HG02678 (cell line): ENCODE measurements around the gene LRRTM4.

Experiments
- ATAC-seq: cut with Tn5 transposase; IDR thresholded peaks from one replicate; pipeline ENCODE4 v1.9.1; 2021; ENCODE audit warnings: mild to moderate bottlenecking, moderate library complexity; ENCODE audit not compliant: unreplicated experiment

LRRTM4 gene

DNA sequence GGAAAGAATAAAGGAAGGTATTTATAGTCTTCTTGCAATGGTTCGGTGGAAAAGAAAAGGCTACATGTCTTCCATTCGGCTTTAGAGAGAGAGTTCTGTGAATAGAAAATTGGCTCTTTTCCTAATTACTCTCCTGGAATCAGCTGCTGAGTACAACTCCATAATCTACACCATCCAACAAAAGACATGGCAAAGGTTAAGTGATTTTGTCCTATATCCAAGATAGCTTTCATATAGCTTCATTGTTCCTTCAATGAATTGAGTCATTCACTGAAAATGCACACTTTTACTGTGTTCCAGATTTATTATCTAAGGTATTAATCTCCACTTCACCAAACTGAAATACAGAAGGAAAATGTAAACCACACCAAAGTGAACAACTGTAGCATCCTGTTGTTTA lies 514.5 kb downstream of the LRRTM4 start:
- ATAC-seq, result no peak

DNA sequence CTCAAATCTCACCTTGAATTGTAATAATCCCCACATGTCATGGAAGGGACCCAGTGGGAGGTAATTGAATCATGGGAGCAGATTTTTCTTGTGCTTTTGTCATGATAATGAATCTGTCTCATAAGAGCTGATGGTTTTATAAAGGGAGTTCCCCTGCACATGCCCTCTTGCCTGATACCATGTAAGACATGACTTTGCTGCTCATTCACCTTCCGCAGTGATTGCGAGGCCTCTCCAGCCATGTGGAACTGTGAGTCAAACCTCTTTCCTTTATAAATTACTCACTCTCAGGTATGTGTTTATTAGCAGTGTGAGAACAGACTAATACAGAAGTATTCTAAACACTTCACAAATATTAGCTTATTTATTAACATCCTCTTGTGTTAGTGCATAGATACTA lies 516.7 kb downstream of the LRRTM4 start:
- no peak for ATAC-seq

DNA sequence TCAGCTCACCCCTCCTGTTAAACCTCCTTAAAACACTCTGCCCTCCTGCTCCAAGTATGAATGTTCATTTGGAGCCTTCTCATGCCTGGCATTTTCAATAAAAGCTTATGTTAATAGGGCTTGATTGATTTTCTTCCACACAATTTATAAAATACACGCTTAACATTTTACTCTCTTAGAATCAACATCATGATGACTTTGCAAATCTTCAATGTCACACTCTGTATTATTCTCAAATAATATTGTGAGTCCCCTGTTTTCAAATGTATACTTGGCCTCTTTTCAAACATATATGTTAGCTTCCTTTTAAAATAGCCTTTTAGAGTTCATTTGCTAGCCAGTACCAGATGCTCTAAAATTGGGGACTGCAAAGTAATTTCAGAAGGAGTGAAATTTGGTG lies 520.3 kb downstream of the LRRTM4 start:
- no peak for ATAC-seq

DNA sequence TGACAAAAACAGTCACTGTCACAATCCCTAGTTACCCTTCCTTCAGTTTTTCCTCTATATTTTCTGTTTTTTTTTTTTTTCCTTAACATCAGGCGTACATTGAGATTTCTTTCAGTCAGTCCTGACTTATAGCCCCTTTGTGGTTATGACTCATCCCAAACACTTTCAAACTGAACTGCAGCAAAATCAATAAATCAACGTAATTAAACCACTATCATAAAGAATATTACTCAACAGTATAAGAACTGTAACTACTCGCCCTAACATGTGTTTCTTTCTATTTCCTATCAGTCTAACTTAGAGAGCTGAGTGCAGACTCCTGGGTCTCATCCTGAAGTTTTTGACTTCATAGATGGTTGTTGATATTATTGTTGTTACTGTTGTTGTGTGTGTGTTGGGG lies 523.5 kb downstream of the LRRTM4 start:
- ATAC-seq, result no peak

DNA sequence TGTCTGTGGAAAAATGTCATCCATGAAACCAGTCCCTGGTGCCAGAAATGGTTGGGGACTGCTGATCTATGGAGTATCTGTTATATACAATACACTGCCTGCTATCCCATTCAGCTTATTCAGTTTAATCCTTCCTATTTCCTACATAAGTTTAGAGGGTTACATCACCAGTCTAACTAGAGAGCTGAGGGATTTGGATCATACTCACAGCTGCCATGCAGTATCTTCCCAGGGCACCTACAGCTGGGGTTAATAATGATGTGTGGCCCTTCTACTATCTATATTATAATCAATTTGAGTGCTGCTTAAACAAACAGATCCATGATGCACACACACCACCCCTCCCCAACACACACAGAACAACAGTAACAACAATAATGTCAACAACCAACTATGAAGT lies 524.0 kb downstream of the LRRTM4 start:
- ATAC-seq, result no peak

DNA sequence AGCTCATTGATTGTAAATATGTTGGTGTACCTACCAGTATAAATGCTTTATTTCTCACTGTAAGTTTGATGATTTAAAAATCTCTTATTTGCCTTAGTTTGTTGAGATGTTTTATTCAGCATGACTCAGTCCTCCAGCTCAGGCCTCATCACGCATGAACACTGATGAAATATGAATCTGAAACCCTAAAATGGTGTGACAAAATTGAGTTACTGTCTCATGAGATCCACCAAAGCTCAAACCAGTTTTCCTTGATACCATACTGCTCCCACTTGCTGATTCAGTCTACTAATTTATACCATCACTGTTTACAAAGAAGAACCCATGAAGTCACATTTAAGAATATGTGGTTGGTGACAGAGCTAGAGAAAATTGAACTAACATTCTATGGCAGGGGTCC lies 524.9 kb downstream of the LRRTM4 start:
- ATAC-seq, result no peak

DNA sequence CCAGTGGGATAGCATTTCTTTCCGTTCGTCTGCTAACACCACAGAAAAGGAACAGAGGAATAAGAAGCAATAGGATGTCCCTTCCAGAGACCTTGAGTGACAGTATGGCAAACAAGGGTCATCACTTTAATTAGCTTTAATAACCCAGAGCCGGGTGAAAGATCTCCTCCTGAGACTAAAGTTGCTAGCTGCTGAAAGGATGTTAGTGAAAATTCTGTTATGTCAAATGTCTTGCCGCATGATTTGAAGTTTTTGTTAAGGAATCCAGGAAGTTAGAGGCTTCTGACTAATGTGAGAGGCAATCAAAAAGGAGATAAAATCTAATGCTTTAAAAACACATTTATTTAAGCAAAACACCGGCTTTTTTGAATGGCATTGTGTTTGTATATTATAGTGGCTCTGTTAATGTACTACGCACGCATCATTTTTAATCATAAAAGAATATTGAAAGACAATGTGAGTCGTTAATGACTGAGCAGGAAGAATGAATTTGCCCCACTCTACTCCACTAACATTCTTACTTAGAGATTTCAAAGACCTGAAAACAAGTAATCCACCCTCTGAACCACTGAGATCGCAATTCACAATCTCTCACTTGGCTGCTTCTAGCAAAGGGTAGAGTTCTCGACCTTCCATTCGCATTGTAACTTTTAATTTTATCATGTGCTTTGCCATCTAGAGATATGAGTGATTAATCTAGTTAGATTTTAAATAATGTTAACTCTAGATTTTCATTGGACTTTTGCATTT lies 536.6 kb downstream of the LRRTM4 start:
- no peak for ATAC-seq

DNA sequence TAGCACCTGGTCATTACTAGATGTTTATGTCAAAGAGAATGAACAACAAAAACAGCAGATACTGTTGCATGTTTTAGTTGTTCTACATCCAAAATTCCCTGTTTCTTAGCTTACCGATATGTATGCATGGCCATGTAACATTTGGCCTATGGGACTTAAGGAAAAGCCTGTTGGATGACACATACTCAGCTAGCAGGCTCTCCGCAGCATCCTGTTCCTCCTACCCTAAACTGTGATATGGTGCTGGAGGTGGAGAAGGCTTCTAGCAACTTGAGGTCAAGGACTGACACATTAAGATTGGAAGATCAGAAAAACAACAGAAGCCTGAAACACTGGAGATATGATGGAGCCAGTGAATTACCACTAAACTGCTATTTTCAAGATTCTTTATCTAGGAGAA lies 537.8 kb downstream of the LRRTM4 start:
- ATAC-seq, result no peak

DNA sequence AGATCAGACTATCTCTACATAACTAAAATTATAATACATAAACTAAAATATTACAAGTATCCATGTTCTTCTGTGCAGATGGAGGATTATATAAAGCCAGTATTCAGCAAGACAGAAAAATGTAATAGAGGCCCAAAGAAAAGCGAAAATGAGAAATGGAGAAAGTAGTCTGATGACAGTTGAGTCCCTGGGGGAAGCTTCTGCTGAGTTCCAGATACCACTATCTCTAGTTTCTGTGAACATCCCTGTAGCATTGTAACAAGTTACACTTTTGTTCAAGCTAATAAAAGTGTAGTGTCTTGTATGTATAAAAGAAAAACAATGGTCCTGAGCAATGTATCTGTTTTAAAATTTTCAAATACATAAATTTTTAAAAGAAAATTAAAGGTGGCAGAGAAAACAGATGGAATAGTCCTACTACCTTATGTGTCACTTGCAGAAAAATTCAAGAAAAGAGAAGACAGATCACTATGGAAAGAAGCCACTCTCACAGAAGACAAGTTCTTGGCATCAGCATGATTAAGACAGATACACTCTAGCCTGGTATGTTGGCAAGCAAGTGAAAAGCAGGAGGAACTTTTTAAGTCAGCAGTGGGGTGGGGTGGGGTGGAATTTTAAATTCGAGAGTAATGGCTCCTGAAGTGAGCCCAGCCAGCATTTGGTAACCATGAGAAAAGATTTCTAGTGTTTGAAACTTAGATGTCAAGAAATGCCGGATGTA lies 541.9 kb downstream of the LRRTM4 start:
- ATAC-seq, result no peak

DNA sequence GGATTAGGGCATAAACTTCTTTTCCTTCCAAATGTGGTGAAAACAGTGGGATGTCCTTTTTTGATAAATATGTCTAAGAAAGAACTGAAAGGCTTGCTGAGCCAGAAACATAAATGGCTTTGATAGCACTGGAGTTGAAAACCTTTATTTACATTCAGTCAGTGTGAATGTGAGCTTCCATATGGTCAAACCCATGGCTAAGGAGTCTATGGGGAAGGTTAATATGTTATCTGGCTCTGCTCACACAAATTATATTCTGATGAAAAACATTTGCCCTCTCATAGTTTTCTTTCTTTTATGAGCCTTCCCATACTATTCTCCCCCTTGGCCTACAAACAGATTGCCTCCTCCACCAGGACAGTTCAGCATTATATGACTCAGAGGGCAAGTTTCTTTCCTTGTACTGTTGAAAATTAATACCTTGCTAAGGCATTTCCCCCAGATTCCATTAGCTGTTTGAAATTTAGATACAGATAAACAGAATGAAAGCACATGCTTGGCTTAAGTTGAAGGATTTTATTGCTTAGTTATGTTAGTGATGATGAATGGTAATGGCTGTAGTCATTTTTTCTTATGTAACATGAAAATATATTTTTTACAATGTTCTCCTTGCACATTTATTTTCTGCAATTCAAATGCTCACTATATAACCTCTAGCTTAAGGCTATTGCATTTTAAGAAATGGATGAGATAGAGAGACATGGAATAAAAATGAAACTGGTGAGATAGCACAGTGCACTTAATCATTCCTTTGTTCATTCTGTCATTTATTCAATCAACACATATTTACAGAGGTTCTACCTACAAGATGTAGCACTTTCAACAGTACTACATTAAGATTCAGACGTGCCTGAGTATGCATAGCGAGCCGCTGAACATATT lies 544.1 kb downstream of the LRRTM4 start:
- no peak for ATAC-seq

DNA sequence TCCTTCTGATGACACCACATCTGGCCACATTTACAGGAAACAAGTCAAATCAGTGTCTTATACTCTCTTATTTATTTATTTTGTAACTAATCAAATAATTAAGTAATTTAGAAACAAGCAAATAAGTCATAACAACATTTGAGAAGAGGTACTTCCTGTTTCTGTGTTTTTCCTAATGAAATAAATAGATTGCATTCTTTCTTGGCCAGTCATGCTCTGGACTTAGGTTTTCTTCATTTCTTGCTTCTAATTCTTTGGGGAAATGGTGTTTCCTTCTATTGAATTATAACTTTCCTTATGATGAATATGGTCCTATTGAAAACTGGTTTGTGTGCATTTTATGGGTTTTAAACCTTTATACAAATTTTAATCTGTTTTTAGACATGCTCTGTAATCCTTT lies 546.4 kb downstream of the LRRTM4 start:
- ATAC-seq, result no peak

DNA sequence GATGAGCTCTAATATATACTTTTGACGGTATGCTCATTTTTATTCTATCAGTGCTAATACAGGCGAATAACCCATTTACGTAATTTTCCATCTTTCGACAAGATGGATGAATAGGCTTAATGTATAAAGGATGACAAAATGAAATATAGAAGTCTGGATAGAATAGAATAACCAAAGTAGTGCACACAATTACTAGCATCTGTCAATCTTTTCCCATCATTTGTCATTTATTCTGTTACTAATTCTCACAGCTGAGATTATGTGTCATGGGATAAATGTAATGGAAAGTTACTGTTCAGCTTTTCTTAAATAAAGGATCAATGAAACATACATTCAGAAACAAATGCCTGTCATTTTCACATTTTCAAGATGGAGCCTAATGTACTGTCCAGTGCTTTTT lies 548.6 kb downstream of the LRRTM4 start:
- ATAC-seq, result no peak

DNA sequence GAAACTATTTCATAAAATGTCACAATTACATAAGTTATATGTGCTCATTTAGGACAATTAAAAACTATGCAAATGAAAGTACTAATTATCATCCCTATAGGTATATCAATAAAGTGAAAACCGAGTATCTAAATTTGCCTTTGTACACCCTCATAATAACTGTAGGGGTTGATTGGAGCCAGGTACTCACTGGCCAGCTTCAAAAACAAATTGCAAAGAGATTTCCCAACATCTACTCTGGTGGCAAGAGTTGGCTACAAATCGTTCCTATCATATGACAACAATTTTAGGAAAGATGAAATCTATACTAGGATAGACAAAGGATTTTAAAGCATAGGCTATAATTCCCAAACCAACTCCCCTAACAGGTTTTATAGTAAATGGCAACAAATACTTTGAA lies 556.4 kb downstream of the LRRTM4 start:
- no peak for ATAC-seq

DNA sequence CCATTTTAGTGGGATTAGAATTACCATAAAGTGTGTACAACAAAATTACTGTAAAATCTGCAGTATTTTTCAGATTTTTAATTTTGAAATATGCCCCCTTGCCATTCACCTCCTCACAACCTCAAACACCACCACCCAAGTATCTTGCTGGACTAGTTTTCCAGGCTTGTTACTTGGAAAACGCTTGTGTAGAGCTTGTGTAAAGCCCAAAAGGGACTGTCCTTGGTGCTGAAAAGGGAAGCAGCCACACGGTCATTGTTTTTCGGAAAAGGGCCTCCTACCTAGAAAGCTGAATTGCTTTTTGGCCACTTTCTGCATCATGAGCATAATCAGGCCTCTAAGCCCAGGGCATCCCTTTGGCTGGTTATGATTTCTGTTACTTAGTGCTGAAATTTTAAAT lies 563.4 kb downstream of the LRRTM4 start:
- ATAC-seq, result no peak

DNA sequence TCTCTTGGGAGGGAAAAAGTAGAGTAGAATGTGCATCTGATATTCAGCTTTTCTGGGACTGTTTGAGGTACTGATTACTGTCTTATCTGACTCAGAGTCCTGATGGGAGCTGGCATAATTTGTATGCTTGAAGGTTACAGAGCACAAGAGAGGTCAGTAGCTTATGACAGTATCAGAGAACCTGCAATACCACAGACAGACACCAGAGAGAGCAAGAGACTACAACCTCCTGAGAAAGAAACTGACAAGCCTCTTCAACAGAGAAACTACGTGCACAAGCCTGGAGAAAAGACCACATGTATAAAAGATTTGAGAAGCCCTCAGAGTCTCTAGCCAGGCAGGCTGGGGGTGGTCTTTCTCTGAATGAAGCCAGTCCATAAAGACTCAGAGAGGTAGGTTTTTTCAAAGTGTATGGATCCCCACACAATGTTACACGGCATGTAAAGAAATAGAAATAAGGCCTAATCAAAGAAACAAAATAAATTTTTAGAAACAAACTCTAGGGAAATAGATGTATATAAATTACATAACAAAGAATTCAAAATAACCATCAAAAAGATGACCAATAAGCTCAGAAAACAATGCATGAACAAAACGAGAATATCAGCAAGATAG lies 568.3 kb downstream of the LRRTM4 start:
- peak; percentile 72 for ATAC-seq

DNA sequence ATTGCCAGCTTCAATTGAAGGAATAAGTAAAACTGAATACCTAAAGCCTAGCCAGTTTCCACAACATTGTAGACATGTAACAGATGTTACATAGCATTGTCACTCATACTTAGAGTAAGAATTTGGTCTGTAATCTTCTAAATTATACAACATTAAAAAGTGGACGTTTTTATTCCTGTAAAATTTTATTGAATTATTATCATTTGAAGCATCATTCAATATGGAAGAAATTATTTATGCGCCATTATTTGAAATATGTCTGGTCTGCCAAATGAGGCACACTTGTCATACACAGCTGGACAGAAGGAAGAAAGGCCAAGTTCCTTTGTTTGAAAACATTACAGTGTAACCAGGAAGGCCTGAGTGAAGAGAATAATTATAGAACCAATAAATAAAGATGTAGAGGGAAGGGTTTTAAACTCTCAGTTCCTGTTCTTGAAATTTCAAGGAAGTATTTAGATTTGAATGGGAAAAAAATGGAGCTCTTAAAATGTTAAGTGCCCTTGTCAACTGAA lies 575.5 kb downstream of the LRRTM4 start:
- ATAC-seq, result no peak

DNA sequence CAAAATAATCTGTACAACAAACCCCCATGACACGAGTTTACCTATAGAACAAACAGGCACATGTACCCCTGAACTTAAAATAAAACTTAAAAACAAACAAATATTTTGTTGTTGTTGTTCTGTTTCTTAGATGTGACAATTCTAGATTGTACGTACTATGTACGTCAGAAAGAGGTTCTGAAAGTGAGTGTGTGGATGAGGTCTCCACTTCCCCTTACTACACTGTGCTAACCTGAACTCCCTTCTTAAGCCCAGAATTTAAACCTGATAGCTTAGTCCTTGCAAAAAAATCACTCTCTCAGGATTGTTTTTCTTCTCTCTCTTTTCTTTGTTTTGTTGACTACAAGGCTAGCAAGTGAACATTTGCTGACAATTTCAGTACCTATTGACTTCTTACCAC lies 581.6 kb downstream of the LRRTM4 start:
- no peak for ATAC-seq

DNA sequence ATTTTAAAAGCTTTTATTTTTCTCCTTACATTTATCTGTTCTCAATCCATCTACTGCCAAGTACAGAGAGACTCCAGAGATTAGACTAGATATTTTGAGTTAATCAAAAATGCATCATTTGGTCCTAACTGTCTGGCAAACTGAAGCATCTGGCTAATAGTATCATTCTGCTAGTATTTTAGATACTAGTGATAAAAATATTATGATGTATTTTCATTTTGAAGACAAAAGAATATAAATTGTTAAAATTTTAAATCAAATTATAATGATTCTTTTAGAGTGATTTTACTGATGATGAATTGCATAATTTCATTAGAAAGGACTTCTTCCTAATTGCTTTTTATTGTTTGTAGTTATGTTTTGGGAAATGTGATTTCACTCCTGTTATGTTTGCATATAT lies 584.0 kb downstream of the LRRTM4 start:
- no peak for ATAC-seq

DNA sequence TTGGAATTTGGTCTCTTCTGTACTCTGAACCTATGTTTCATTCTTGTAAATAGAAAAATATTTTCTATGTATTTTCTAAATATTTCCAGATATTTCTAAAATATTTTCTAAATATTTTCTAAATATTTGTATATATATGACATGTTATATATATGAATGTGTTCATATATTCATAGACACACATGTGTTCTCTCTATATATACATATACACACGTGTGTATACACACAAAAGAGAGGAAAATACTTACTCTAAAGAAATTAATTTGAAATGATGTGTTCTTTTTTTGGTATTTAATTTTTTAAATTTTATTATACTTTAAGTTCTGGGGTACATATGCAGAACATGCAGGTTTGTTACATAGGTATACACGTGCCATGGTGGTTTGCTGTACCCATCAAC lies 589.6 kb downstream of the LRRTM4 start:
- ATAC-seq, result no peak

DNA sequence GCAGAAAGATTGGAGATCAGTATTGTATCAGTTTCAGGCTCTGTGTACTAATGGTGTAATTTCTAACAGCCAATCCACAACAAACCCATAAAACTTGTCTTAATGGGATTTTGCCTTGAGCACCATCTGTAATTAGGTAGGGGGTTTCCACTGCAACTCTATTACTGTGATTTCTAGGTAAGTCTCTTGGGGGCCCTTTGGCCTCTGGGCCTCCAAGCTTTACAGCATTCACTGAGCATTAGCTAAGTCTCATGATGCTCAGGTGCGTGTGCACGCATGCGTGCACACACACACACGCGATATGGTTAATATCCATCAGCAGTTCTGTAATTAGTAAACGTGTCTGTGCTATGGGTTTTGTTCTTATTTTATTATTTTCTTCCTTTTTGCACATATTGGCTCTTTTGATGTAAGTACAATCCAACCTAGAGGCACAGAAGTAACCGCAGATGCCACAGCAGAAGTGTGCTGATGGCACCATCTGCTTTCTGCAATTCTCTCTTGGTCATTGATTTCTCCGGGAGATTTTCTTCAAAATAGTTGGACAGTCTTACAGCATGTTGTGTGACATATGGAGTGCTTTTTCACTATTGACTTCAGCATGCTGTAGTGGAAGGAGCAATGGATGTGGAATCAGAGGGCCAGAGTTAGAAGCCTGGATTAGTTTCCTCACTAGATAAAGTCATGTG lies 592.0 kb downstream of the LRRTM4 start:
- no peak for ATAC-seq
